HCT116 (cell line): ENCODE results near the gene ACP7. TPM values are rescaled to one million over a fixed set of nuclear protein-coding genes. Genes with fewer than 3 reads are reported as not detected.

Experiments used
- ATAC-seq: fragments of 200-7000 bp; cut with Tn5 transposase; 2 replicates; pipeline ENCODE4 v1.9.1; 2020; ENCODE audit warnings: mild to moderate bottlenecking, moderate library complexity
- BruUV-seq: library from RNA; stranded (reverse); fragments of 400-500 nt; replicated peaks from 2 replicates; lab custom pipeline; 2021; lab: Mats Ljungman, UMichigan
- CTCF ChIA-PET: fragments of 300-600 bp; sonication (Branson Sonifier 250); formaldehyde crosslinking; loops from one replicate; lab custom pipeline; 2021; ENCODE audit warnings: antibody characterized with exemption; lab: Charles Lee
- POLR2A ChIA-PET: fragments of 300-600, 350-600 bp; sonication (Branson Sonifier 250); formaldehyde crosslinking; loops from one replicate; lab custom pipeline; 2021; ENCODE audit warnings: antibody characterized with exemption; lab: Charles Lee
- RAD21 ChIA-PET, 2 experiments: fragments of 300-600 bp; sonication (Branson Sonifier 250); formaldehyde crosslinking; loops; one replicate each; lab custom pipeline; 2023; ENCODE audit warnings: low total read pairs in 2 of 2; ENCODE audit not compliant: uncharacterized antibody in 2 of 2, unreplicated experiment in 2 of 2, low non-redundant PET in 1 of 2; lab: Charles Lee
- DNase-seq: peaks from one replicate; pipeline ENCODE4 v3.0.0-alpha.2; 2010; ENCODE audit warnings: low read depth, low spot score
- H2AFZ ChIP-seq: fragments of 200-600 bp; shearing (Covaris generic), sonication (generic); 2 replicates; pipeline ENCODE4 v1.6.1; 2017; ENCODE audit warnings: low read depth, mixed run types, mixed read lengths, antibody characterized with exemption, low read length; ENCODE audit not compliant: poor library complexity, severe bottlenecking
- H3K27ac ChIP-seq: 2 replicates; pipeline ENCODE4 v1.5.1; 2012; ENCODE audit warnings: low read depth, low read length
- H3K27me3 ChIP-seq: fragments of 200-600 bp; sonication (generic); 2 replicates; pipeline ENCODE4 v1.6.1; 2016; ENCODE audit warnings: mixed run types, low read length, mixed read lengths; ENCODE audit not compliant: insufficient read depth
- H3K36me3 ChIP-seq, 2 experiments: fragments of 200-500 bp in 1 of 2; fragments of 200-600 bp in 1 of 2; sonication (Bioruptor generic) in 1 of 2; sonication (generic) in 1 of 2; 2 replicates each; pipeline versions ENCODE4 v1.5.1 to v1.6.1; 2014 to 2016; ENCODE audit warnings: low read length in 2 of 2, inconsistent platforms in 1 of 2, mixed read lengths in 1 of 2, mixed run types in 1 of 2; ENCODE audit not compliant: insufficient read depth in 2 of 2, control insufficient read depth in 1 of 2
- H3K4me1 ChIP-seq, 2 experiments: fragments of 200-600 bp in 1 of 2; sonication (generic) in 1 of 2; 2 replicates each; pipeline versions ENCODE4 v1.5.1 to v1.6.1; 2012 to 2017; ENCODE audit warnings: low read length in 2 of 2, inconsistent platforms in 1 of 2, mild to moderate bottlenecking in 1 of 2, mixed read lengths in 1 of 2, mixed run types in 1 of 2, moderate library complexity in 1 of 2; ENCODE audit not compliant: insufficient read depth in 2 of 2, control insufficient read depth in 1 of 2
- H3K4me2 ChIP-seq: fragments of 200-600 bp; sonication (generic); 2 replicates; pipeline ENCODE4 v1.6.1; 2017; ENCODE audit warnings: mixed run types, low read length, mixed read lengths
- H3K4me3 ChIP-seq, 2 experiments: fragments of 200-600 bp in 1 of 2; sonication (generic) in 1 of 2; replicated peaks in 1 of 2; 2 replicates each; pipeline ENCODE4 v1.5.1; 2011 to 2016; ENCODE audit warnings: low read length in 2 of 2, control low read depth in 1 of 2, low read depth in 1 of 2, mild to moderate bottlenecking in 1 of 2, mixed read lengths in 1 of 2, mixed run types in 1 of 2
- H3K79me2 ChIP-seq: fragments of 200-600 bp; sonication (generic); 2 replicates; pipeline ENCODE4 v1.6.1; 2017; ENCODE audit warnings: mild to moderate bottlenecking, mixed run types, low read length, moderate library complexity, mixed read lengths; ENCODE audit not compliant: insufficient read depth
- H3K9ac ChIP-seq: fragments of 200-600 bp; sonication (generic); 2 replicates; pipeline ENCODE4 v1.6.1; 2016; ENCODE audit warnings: low read length, mixed read lengths
- H3K9me2 ChIP-seq: fragments of 200-600 bp; sonication (generic), shearing (Covaris generic); 2 replicates; pipeline ENCODE4 v1.6.1; 2017; ENCODE audit warnings: mixed run types, mild to moderate bottlenecking, moderate library complexity; ENCODE audit not compliant: insufficient read depth
- H3K9me3 ChIP-seq, 2 experiments: fragments of 200-500 bp in 1 of 2; fragments of 200-600 bp in 1 of 2; sonication (Bioruptor generic) in 1 of 2; sonication (generic) in 1 of 2; 2 replicates each; pipeline ENCODE4 v1.6.1; 2014 to 2017; ENCODE audit warnings: low read length in 2 of 2, mixed read lengths in 2 of 2, inconsistent platforms in 1 of 2, low read depth in 1 of 2, mild to moderate bottlenecking in 1 of 2, mixed run types in 1 of 2, moderate library complexity in 1 of 2; ENCODE audit not compliant: control insufficient read depth in 1 of 2, insufficient read depth in 1 of 2
- H4K20me1 ChIP-seq: fragments of 200-600 bp; sonication (generic), shearing (Covaris generic); 2 replicates; pipeline ENCODE4 v1.6.1; 2017; ENCODE audit warnings: mixed run types, mild to moderate bottlenecking, moderate library complexity; ENCODE audit not compliant: insufficient read depth
- CBX3 ChIP-seq: IDR thresholded peaks from 2 replicates; pipeline ENCODE4 v1.6.1; 2012; ENCODE audit warnings: low read depth
- ELF1 ChIP-seq: IDR thresholded peaks from 2 replicates; pipeline ENCODE4 v1.6.1; 2012; ENCODE audit warnings: low read depth, borderline replicate concordance
- EZH2 ChIP-seq: fragments of 200-600 bp; sonication (generic); IDR thresholded peaks from 2 replicates; pipeline ENCODE4 v1.6.1; 2017; ENCODE audit warnings: antibody characterized with exemption, mixed run types
- EZH2phosphoT487 ChIP-seq: fragments of 200-600 bp; IDR thresholded peaks from 2 replicates; pipeline ENCODE4 v1.6.1; 2018; ENCODE audit warnings: antibody characterized with exemption, borderline replicate concordance
- FOSL1 ChIP-seq: IDR thresholded peaks from 2 replicates; pipeline ENCODE4 v1.6.1; 2012; ENCODE audit warnings: low read depth
- JUND ChIP-seq: IDR thresholded peaks from 2 replicates; pipeline ENCODE4 v1.6.1; 2012
- POLR2AphosphoS5 ChIP-seq: IDR thresholded peaks from 2 replicates; pipeline ENCODE4 v1.6.1; 2011; ENCODE audit warnings: mild to moderate bottlenecking, low read depth, low read length, moderate library complexity
- RAD21 ChIP-seq: IDR thresholded peaks from 2 replicates; pipeline ENCODE4 v1.6.1; 2012; ENCODE audit warnings: low read depth, mild to moderate bottlenecking
- REST ChIP-seq: IDR thresholded peaks from 2 replicates; pipeline ENCODE4 v1.6.1; 2012; ENCODE audit warnings: low read depth
- SIN3A ChIP-seq: IDR thresholded peaks from 2 replicates; pipeline ENCODE4 v1.6.1; 2012; ENCODE audit warnings: low read depth
- SP1 ChIP-seq: IDR thresholded peaks from 2 replicates; pipeline ENCODE4 v1.6.1; 2012; ENCODE audit warnings: low read depth
- SRF ChIP-seq: IDR thresholded peaks from 2 replicates; pipeline ENCODE4 v1.6.1; 2012; ENCODE audit warnings: low read depth
- TCF7L2 ChIP-seq: IDR thresholded peaks from 2 replicates; pipeline ENCODE4 v1.7.0; 2011; ENCODE audit warnings: borderline replicate concordance, inconsistent platforms; ENCODE audit not compliant: insufficient read depth, insufficient read length; ENCODE audit errors: extremely low read depth
- ZFX ChIP-seq: fragments of 450-650 bp; IDR thresholded peaks from 2 replicates; pipeline ENCODE4 v1.6.1; 2017
- ZNF274 ChIP-seq: fragments of 200-500 bp; sonication (Bioruptor generic); IDR thresholded peaks from 2 replicates; pipeline ENCODE4 v1.6.1; 2014; ENCODE audit warnings: mild to moderate bottlenecking, low read depth, low read length, inconsistent platforms
- intact Hi-C: fragments of 100-400 bp; cut with micrococcal nuclease; formaldehyde crosslinking; loops from 2 replicates; pipeline ENCODE4 v1.10.0; 2022
- total RNA-seq: library from RNA; stranded (reverse); gene quantifications from one replicate; pipeline ENCODE4 v1.2.1, GENCODE V29; 2021; ENCODE audit not compliant: unreplicated experiment
- TF ChIP-seq, protein P1 (sequence below): IDR thresholded peaks from 2 replicates; pipeline ENCODE4 v1.6.1; 2012
- TF ChIP-seq, protein P2 (sequence below): IDR thresholded peaks from 2 replicates; pipeline ENCODE4 v1.6.1; 2012

ACP7 gene
- total RNA-seq, 1 experiment from 2014 or later: 4.7 TPM

- intact Hi-C loops: no loop called here
- POLR2A ChIA-PET: interaction anchor here (1.2 kb wide), 1 partner anchor 11 kb away, joined by 7 read pairs; no protein-coding TSS in a partner anchor
- peak overlapping the region; percentile 76; the same call in 1 of the 2 replicates for H3K9ac ChIP-seq
- H3K9me3 ChIP-seq: no peaks in the 10 kb centered on the region
- no TSS peak for BruUV-seq
- H2AFZ ChIP-seq: no peak overlapping the region
- ATAC-seq (no peak), DNase-seq (no peak)
- H4K20me1 ChIP-seq: no peaks in the 10 kb centered on the region
- no peaks in the 10 kb centered on the region for H3K36me3 ChIP-seq
- no peaks in the 10 kb centered on the region for H3K9me2 ChIP-seq
- peaks cover 10% of the 10 kb centered on the region; the same call in 1 of the 2 replicates for H3K79me2 ChIP-seq
- H3K4me2 ChIP-seq: peak overlapping the region; percentile 92
- RAD21 ChIA-PET: no interaction called here
- peaks cover 11 to 40% of the 10 kb centered on the region in 2 experiments; a peak in 3 of 4 replicates for H3K4me1 ChIP-seq
- TF ChIP-seq EZH2phosphoT487 (no peak), EZH2 (no peak), JUND (no peak), ZFX (no peak), TCF7L2 (no peak), SRF (no peak), ELF1 (no peak), RAD21 (no peak), REST (no peak), ZNF274 (no peak), FOSL1 (no peak), CBX3 (no peak), SP1 (no peak), POLR2AphosphoS5 (no peak), SIN3A (no peak)
- TF ChIP-seq, protein P1, sequence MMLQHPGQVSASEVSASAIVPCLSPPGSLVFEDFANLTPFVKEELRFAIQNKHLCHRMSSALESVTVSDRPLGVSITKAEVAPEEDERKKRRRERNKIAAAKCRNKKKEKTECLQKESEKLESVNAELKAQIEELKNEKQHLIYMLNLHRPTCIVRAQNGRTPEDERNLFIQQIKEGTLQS: no peak
- TF ChIP-seq, protein P2, sequence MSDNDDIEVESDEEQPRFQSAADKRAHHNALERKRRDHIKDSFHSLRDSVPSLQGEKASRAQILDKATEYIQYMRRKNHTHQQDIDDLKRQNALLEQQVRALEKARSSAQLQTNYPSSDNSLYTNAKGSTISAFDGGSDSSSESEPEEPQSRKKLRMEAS: no peak
- TF ChIP-seq, all 23 proteins: peak for 0
- Histone ChIP-seq H3K27me3 (no peaks in the 10 kb centered on the region), H3K4me3 (no peak overlapping the region), H3K27ac (no peak overlapping the region)
- CTCF ChIA-PET: no interaction called here
Observed at GRCh38 chr19:39085392-39085791, 1.2 kb downstream of the ACP7 start.
